Ascending aorta (tissue), 2 donors: ENCODE data around the gene MAP9. TPM values are rescaled to one million over a fixed set of nuclear protein-coding genes. Genes with fewer than 3 reads are reported as not detected.

Experiments used
- DNase-seq, 2 donors: peaks; one replicate each; pipeline ENCODE4 v3.0.0-alpha.2; 2019; ENCODE audit warnings: low spot score in 2 of 2
- H3K27ac ChIP-seq, 2 donors: fragments of 200-600 bp; sonication (generic); one replicate each; pipeline ENCODE4 v1.5.1; 2016 to 2017; ENCODE audit warnings: mild to moderate bottlenecking in 1 of 2
- H3K27me3 ChIP-seq: fragments of 200-600 bp; sonication (generic); one replicate; pipeline ENCODE4 v1.5.1; 2017
- H3K36me3 ChIP-seq, 2 donors: fragments of 200-600 bp; sonication (generic); one replicate each; pipeline ENCODE4 v1.5.1; 2016
- H3K4me1 ChIP-seq, 2 donors: fragments of 200-600 bp; sonication (generic); one replicate each; pipeline ENCODE4 v1.5.1; 2016 to 2017; ENCODE audit warnings: mild to moderate bottlenecking in 1 of 2
- H3K4me3 ChIP-seq, 2 donors: fragments of 200-600 bp; sonication (generic); one replicate each; pipeline ENCODE4 v1.5.1; 2016 to 2017; ENCODE audit warnings: mild to moderate bottlenecking in 1 of 2
- H3K9me3 ChIP-seq, 2 donors: fragments of 200-600 bp; sonication (generic); one replicate each; pipeline ENCODE4 v1.5.1; 2016
- CTCF ChIP-seq, 3 experiments: fragments of 200-600 bp in 2 of 3; fragments of 450-650 bp in 1 of 3; sonication (generic) in 2 of 3; IDR thresholded peaks; one replicate each; pipeline ENCODE4 v1.5.1; 2016 to 2019; ENCODE audit warnings: antibody characterized with exemption in 3 of 3, mild to moderate bottlenecking in 1 of 3, moderate library complexity in 1 of 3
- intact Hi-C: fragments of 100-400 bp; cut with DNase I; formaldehyde crosslinking; loops from one replicate; pipeline ENCODE4 v1.15.1; 2023
- total RNA-seq: library from RNA; depleted of rRNA; stranded (reverse); fragments of >200 nt; gene quantifications from one replicate; pipeline ENCODE4 v1.1.0, GENCODE V29; 2016

MAP9 gene
- total RNA-seq, 1 donor from 2014 or later, result 5.2 TPM

GRCh38 chr4:155411546-155411945, 34.8 kb upstream of the MAP9 start:
- TF ChIP-seq CTCF (IDR thresholded peaks at IDR 0.05), result no peak
- intact Hi-C loops, result no loop called here
- no peaks in the 10 kb centered on the region for H3K36me3 ChIP-seq
- H3K4me3 ChIP-seq, result no peak overlapping the region
- H3K4me1 ChIP-seq, result no peaks in the 10 kb centered on the region
- H3K27ac ChIP-seq, result no peak overlapping the region
- H3K27me3 ChIP-seq, result no peaks in the 10 kb centered on the region
- DNase-seq, result no peak
- H3K9me3 ChIP-seq, result no peaks in the 10 kb centered on the region

GRCh38 chr4:155408796-155409195, 32.0 kb upstream of the MAP9 start:
- intact Hi-C loops, result no loop called here
- H3K27ac ChIP-seq, result no peak overlapping the region
- no peak for TF ChIP-seq CTCF (IDR thresholded peaks at IDR 0.05)
- no peaks in the 10 kb centered on the region for H3K4me1 ChIP-seq
- no peaks in the 10 kb centered on the region for H3K27me3 ChIP-seq
- DNase-seq, result no peak
- no peak overlapping the region for H3K4me3 ChIP-seq
- H3K9me3 ChIP-seq, result no peaks in the 10 kb centered on the region
- no peaks in the 10 kb centered on the region for H3K36me3 ChIP-seq

GRCh38 chr4:155407480-155407879, 30.7 kb upstream of the MAP9 start:
- Histone ChIP-seq H3K27ac (no peak overlapping the region), H3K4me3 (no peak overlapping the region), H3K9me3 (no peaks in the 10 kb centered on the region), H3K4me1 (no peaks in the 10 kb centered on the region), H3K27me3 (no peaks in the 10 kb centered on the region), H3K36me3 (no peaks in the 10 kb centered on the region)
- intact Hi-C loops, result no loop called here
- no peak for TF ChIP-seq CTCF (IDR thresholded peaks at IDR 0.05)
- no peak for DNase-seq

- Histone ChIP-seq H3K36me3 (no peaks in the 10 kb centered on the region), H3K9me3 (no peaks in the 10 kb centered on the region), H3K27ac (no peak overlapping the region), H3K4me3 (no peak overlapping the region), H3K27me3 (no peaks in the 10 kb centered on the region), H3K4me1 (no peaks in the 10 kb centered on the region)
- TF ChIP-seq CTCF (IDR thresholded peaks at IDR 0.05), result no peak
- DNase-seq, result no peak
- intact Hi-C loops, result loop anchor here (2.0 kb wide), 1 partner anchor 382 kb away; no protein-coding TSS in a partner anchor
Measured at GRCh38 chr4:155405059-155405458, 28.3 kb upstream of the MAP9 start.

- intact Hi-C loops, result loop anchor here (1.0 to 2.0 kb wide), 2 partner anchors 383 to 550 kb away; no protein-coding TSS in a partner anchor
- no peaks in the 10 kb centered on the region for H3K27me3 ChIP-seq
- H3K27ac ChIP-seq, result no peak overlapping the region
- no peak for DNase-seq
- no peaks in the 10 kb centered on the region for H3K9me3 ChIP-seq
- no peak overlapping the region for H3K4me3 ChIP-seq
- H3K36me3 ChIP-seq, result no peaks in the 10 kb centered on the region
- peak; percentile 13 to 51 (median 19) for TF ChIP-seq CTCF (IDR thresholded peaks at IDR 0.05)
- no peaks in the 10 kb centered on the region for H3K4me1 ChIP-seq
Measured at GRCh38 chr4:155403886-155404285, 27.1 kb upstream of the MAP9 start.

- H3K27me3 ChIP-seq, result no peaks in the 10 kb centered on the region
- H3K4me1 ChIP-seq, result no peaks in the 10 kb centered on the region
- no peak overlapping the region for H3K27ac ChIP-seq
- no peak overlapping the region for H3K4me3 ChIP-seq
- intact Hi-C loops, result no loop called here
- DNase-seq, result no peak
- TF ChIP-seq CTCF (IDR thresholded peaks at IDR 0.05), result no peak
- no peaks in the 10 kb centered on the region for H3K9me3 ChIP-seq
- H3K36me3 ChIP-seq, result no peaks in the 10 kb centered on the region
Measured at GRCh38 chr4:155402941-155403340, 26.2 kb upstream of the MAP9 start.
